ENCODE data around the gene UXS1. TPM values are rescaled to one million over a fixed set of nuclear protein-coding genes. Genes with fewer than 3 reads are reported as not detected.
A peak's percentile ranks its signal among the peaks of the same experiment; 100 is the strongest.

Gene UXS1
- total and polyA plus RNA-seq, 4 donors: 59.8 to 80.9 (median 79.8) TPM

GRCh38 chr2:106192752-106193689 is 1.1 kb downstream of the UXS1 start:
- Histone ChIP-seq H3K4me1 (ENCODE audit: control insufficient read depth, insufficient read depth, low read length) (peaks cover 26% of the 10 kb centered on the region), H3K27ac (ENCODE audit: low read depth, low read length) (peak overlapping the region; percentile 83), H3K9me3 (ENCODE audit: control insufficient read depth, insufficient read depth, low read length) (no peaks in the 10 kb centered on the region), H3K4me3 (ENCODE audit: low read depth, low read length) (peak overlapping the region; percentile 69), H3K36me3 (ENCODE audit: control insufficient read depth, insufficient read depth, low read length) (no peaks in the 10 kb centered on the region), H3K27me3 (ENCODE audit: control insufficient read depth, insufficient read depth, low read length) (no peaks in the 10 kb centered on the region)
- 0% methylated on average over 26 of the region's 30 CpGs for WGBS (ENCODE audit: insufficient coverage)
- peak in 3 of 6 donors; percentile 19 to 59 (median 59) for DNase-seq (ENCODE audit: low read depth in 4 of 6, low spot score in 6 of 6)

- Histone ChIP-seq H3K27ac (ENCODE audit: low read depth, low read length) (peak overlapping the region; percentile 37), H3K27me3 (ENCODE audit: control insufficient read depth, insufficient read depth, low read length) (no peaks in the 10 kb centered on the region), H3K4me1 (ENCODE audit: control insufficient read depth, insufficient read depth, low read length) (peaks cover 27% of the 10 kb centered on the region), H3K9me3 (ENCODE audit: control insufficient read depth, insufficient read depth, low read length) (no peaks in the 10 kb centered on the region), H3K36me3 (ENCODE audit: control insufficient read depth, insufficient read depth, low read length) (no peaks in the 10 kb centered on the region), H3K4me3 (ENCODE audit: low read depth, low read length) (peak overlapping the region; percentile 4)
- DNase-seq (ENCODE audit: low read depth in 4 of 6, low spot score in 6 of 6): peak in 1 of 6 donors; percentile 17
- WGBS (ENCODE audit: insufficient coverage): 44% methylated on average over 5 of the region's 5 CpGs
Measured at GRCh38 chr2:106191511-106192016, 2.5 kb downstream of the UXS1 start.

DNA sequence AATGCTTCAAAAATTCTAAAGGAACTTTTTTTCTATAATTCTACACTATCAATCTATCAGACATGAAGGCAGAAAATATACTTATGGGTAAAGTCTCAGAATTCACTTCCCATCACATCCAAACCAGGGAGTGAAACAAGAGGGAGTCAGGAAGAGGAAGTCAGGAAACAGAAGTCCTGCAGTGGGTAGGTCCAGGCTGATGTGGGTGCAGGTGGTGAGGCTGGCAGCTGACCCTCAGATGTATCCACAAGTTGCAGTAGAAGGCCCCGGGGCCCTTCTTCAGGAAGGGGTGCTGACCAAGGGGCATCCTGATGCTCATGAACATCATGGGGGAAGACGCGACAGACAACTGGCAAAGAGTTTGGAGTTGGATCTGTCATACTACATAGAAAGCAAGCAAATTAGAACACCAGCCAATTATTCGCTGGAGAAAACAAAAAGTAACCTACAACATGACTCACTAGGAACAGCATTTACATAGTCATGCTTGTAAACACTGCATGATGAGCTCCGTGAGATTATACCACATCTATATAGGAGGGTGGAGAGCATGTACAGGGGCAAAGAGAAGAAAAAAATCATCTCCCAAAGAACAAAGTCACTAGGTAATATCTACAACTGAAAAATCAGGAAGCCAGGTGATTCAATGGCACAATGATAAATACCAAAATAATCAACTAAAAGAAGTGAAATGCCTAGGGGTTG is 4.2 kb downstream of the UXS1 start:
- Histone ChIP-seq H3K27me3 (ENCODE audit: control insufficient read depth, insufficient read depth, low read length) (no peaks in the 10 kb centered on the region), H3K27ac (ENCODE audit: low read depth, low read length) (no peak overlapping the region), H3K4me3 (ENCODE audit: low read depth, low read length) (no peak overlapping the region)

GRCh38 chr2:106189325-106189724 is 4.8 kb downstream of the UXS1 start:
- H3K36me3 ChIP-seq (ENCODE audit: control insufficient read depth, insufficient read depth, low read length): no peaks in the 10 kb centered on the region
- no peak for DNase-seq (ENCODE audit: low read depth in 4 of 6, low spot score in 6 of 6)
- no peaks in the 10 kb centered on the region for H3K9me3 ChIP-seq (ENCODE audit: control insufficient read depth, insufficient read depth, low read length)
- WGBS (ENCODE audit: insufficient coverage): 68% methylated on average over 5 of the region's 6 CpGs
- peaks cover 27% of the 10 kb centered on the region for H3K4me1 ChIP-seq (ENCODE audit: control insufficient read depth, insufficient read depth, low read length)
- H3K4me3 ChIP-seq (ENCODE audit: low read depth, low read length): no peak overlapping the region
- H3K27ac ChIP-seq (ENCODE audit: low read depth, low read length): no peak overlapping the region
- no peaks in the 10 kb centered on the region for H3K27me3 ChIP-seq (ENCODE audit: control insufficient read depth, insufficient read depth, low read length)

More for the DNA sequence above, 4.2 kb downstream of the UXS1 start:
- WGBS (ENCODE audit: insufficient coverage): no CpG with 5 or more reads among the region's 5 CpGs
- Histone ChIP-seq H3K9me3 (ENCODE audit: control insufficient read depth, insufficient read depth, low read length) (no peaks in the 10 kb centered on the region), H3K4me1 (ENCODE audit: control insufficient read depth, insufficient read depth, low read length) (peaks cover 27% of the 10 kb centered on the region), H3K36me3 (ENCODE audit: control insufficient read depth, insufficient read depth, low read length) (no peaks in the 10 kb centered on the region)
- no peak for DNase-seq (ENCODE audit: low read depth in 4 of 6, low spot score in 6 of 6)

DNA sequence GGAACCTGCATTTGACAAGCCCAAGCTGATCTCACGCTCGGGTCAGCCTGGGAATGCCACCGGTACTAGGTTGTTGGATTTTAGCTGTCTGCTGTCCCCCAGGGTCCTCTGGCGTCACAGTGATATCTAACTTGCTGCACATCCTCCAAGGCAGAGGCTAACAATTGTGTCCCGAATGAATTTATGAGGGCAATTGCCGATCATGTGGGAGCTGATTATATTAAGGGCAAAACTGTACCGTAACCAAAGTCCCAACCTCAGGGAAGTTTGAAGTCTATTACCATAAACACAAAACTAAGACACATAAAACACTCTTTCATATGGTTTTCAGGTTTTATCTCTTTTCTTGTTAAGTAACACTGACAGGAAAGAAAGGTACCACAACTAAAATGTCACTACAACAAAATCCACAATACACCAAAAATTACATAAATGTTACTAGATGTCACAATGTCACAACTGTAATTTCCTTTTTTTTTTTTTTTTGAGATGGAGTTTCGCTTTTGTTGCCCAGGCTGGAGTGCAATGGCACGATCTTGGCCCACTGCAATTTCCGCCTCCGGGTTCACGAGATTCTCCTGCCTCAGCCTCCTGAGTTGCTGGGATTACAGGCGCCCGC is 6.7 kb downstream of the UXS1 start:
- Histone ChIP-seq H3K9me3 (ENCODE audit: control insufficient read depth, insufficient read depth, low read length) (no peaks in the 10 kb centered on the region), H3K4me3 (ENCODE audit: low read depth, low read length) (no peak overlapping the region), H3K36me3 (ENCODE audit: control insufficient read depth, insufficient read depth, low read length) (no peaks in the 10 kb centered on the region), H3K27me3 (ENCODE audit: control insufficient read depth, insufficient read depth, low read length) (no peaks in the 10 kb centered on the region), H3K4me1 (ENCODE audit: control insufficient read depth, insufficient read depth, low read length) (peaks cover 31% of the 10 kb centered on the region), H3K27ac (ENCODE audit: low read depth, low read length) (no peak overlapping the region)
- WGBS (ENCODE audit: insufficient coverage): 97% methylated on average over 9 of the region's 14 CpGs
- no peak for DNase-seq (ENCODE audit: low read depth in 4 of 6, low spot score in 6 of 6)

- no peaks in the 10 kb centered on the region for H3K36me3 ChIP-seq (ENCODE audit: control insufficient read depth, insufficient read depth, low read length)
- H3K4me1 ChIP-seq (ENCODE audit: control insufficient read depth, insufficient read depth, low read length): peaks cover 31% of the 10 kb centered on the region
- H3K27ac ChIP-seq (ENCODE audit: low read depth, low read length): no peak overlapping the region
- WGBS (ENCODE audit: insufficient coverage): 63% methylated on average over 3 of the region's 8 CpGs
- no peak overlapping the region for H3K4me3 ChIP-seq (ENCODE audit: low read depth, low read length)
- H3K27me3 ChIP-seq (ENCODE audit: control insufficient read depth, insufficient read depth, low read length): no peaks in the 10 kb centered on the region
- no peak for DNase-seq (ENCODE audit: low read depth in 4 of 6, low spot score in 6 of 6)
- no peaks in the 10 kb centered on the region for H3K9me3 ChIP-seq (ENCODE audit: control insufficient read depth, insufficient read depth, low read length)
Measured at GRCh38 chr2:106185475-106186184, 8.5 kb downstream of the UXS1 start.

GRCh38 chr2:106184857-106185256 is 9.2 kb downstream of the UXS1 start:
- Histone ChIP-seq H3K4me1 (ENCODE audit: control insufficient read depth, insufficient read depth, low read length) (peaks cover 29% of the 10 kb centered on the region), H3K9me3 (ENCODE audit: control insufficient read depth, insufficient read depth, low read length) (no peaks in the 10 kb centered on the region), H3K36me3 (ENCODE audit: control insufficient read depth, insufficient read depth, low read length) (no peaks in the 10 kb centered on the region), H3K27me3 (ENCODE audit: control insufficient read depth, insufficient read depth, low read length) (no peaks in the 10 kb centered on the region), H3K27ac (ENCODE audit: low read depth, low read length) (no peak overlapping the region), H3K4me3 (ENCODE audit: low read depth, low read length) (no peak overlapping the region)
- WGBS (ENCODE audit: insufficient coverage): 100% methylated on average over 1 of the region's 1 CpG
- no peak for DNase-seq (ENCODE audit: low read depth in 4 of 6, low spot score in 6 of 6)

- no peak for DNase-seq (ENCODE audit: low read depth in 4 of 6, low spot score in 6 of 6)
- Histone ChIP-seq H3K9me3 (ENCODE audit: control insufficient read depth, insufficient read depth, low read length) (no peaks in the 10 kb centered on the region), H3K36me3 (ENCODE audit: control insufficient read depth, insufficient read depth, low read length) (no peaks in the 10 kb centered on the region), H3K4me1 (ENCODE audit: control insufficient read depth, insufficient read depth, low read length) (peaks cover 25% of the 10 kb centered on the region), H3K27ac (ENCODE audit: low read depth, low read length) (no peak overlapping the region), H3K4me3 (ENCODE audit: low read depth, low read length) (no peak overlapping the region), H3K27me3 (ENCODE audit: control insufficient read depth, insufficient read depth, low read length) (no peaks in the 10 kb centered on the region)
- WGBS (ENCODE audit: insufficient coverage): no CpG with 5 or more reads among the region's 2 CpGs
Measured at GRCh38 chr2:106184394-106184793, 9.7 kb downstream of the UXS1 start.
